ENCODE data around the gene PPP1R16B. TPM values are rescaled to one million over a fixed set of nuclear protein-coding genes. Genes with fewer than 3 reads are reported as not detected.

The PPP1R16B gene
- total RNA-seq, 1 donor: not detected

GRCh38 chr20:38872491-38873049 lies 67.1 kb downstream of the PPP1R16B start:
- Histone ChIP-seq H3K4me3 (ENCODE audit: insufficient read depth, low read length) (no peak overlapping the region), H3K36me3 (ENCODE audit: insufficient read depth, low read length) (no peaks in the 10 kb centered on the region), H3K27ac (ENCODE audit: low read depth, low read length) (no peak overlapping the region), H3K79me2 (ENCODE audit: insufficient read depth, low read length) (no peaks in the 10 kb centered on the region), H3K9me3 (ENCODE audit: low read depth, low read length) (no peaks in the 10 kb centered on the region), H3K27me3 (ENCODE audit: insufficient read depth, low read length) (peaks cover 9% of the 10 kb centered on the region), H3K4me1 (ENCODE audit: insufficient read depth, low read length) (no peaks in the 10 kb centered on the region), H3K4me2 (ENCODE audit: insufficient read depth, low read length) (no peak overlapping the region), H2AFZ (ENCODE audit: low read length) (no peak overlapping the region), H4K20me1 (ENCODE audit: insufficient read depth, low read length) (no peaks in the 10 kb centered on the region)
- DNase-seq (ENCODE audit: insufficient read length, low spot score, missing footprints): no peak
- no peak for TF ChIP-seq CTCF (IDR thresholded peaks at IDR 0.05; ENCODE audit: extremely low read depth, low read depth, low read length)

GRCh38 chr20:38873050-38873581 lies 67.6 kb downstream of the PPP1R16B start:
- Histone ChIP-seq H3K9me3 (ENCODE audit: low read depth, low read length) (no peaks in the 10 kb centered on the region), H3K27me3 (ENCODE audit: insufficient read depth, low read length) (peaks cover 9% of the 10 kb centered on the region), H3K4me2 (ENCODE audit: insufficient read depth, low read length) (no peak overlapping the region), H3K4me1 (ENCODE audit: insufficient read depth, low read length) (no peaks in the 10 kb centered on the region), H3K27ac (ENCODE audit: low read depth, low read length) (no peak overlapping the region), H3K4me3 (ENCODE audit: insufficient read depth, low read length) (no peak overlapping the region), H3K36me3 (ENCODE audit: insufficient read depth, low read length) (no peaks in the 10 kb centered on the region), H2AFZ (ENCODE audit: low read length) (no peak overlapping the region), H4K20me1 (ENCODE audit: insufficient read depth, low read length) (no peaks in the 10 kb centered on the region), H3K79me2 (ENCODE audit: insufficient read depth, low read length) (no peaks in the 10 kb centered on the region)
- no peak for DNase-seq (ENCODE audit: insufficient read length, low spot score, missing footprints)
- no peak for TF ChIP-seq CTCF (IDR thresholded peaks at IDR 0.05; ENCODE audit: extremely low read depth, low read depth, low read length)

GRCh38 chr20:38874460-38875174 lies 69.1 kb downstream of the PPP1R16B start:
- no peak for TF ChIP-seq CTCF (IDR thresholded peaks at IDR 0.05; ENCODE audit: extremely low read depth, low read depth, low read length)
- Histone ChIP-seq H3K36me3 (ENCODE audit: insufficient read depth, low read length) (no peaks in the 10 kb centered on the region), H3K4me2 (ENCODE audit: insufficient read depth, low read length) (no peak overlapping the region), H3K27ac (ENCODE audit: low read depth, low read length) (no peak overlapping the region), H4K20me1 (ENCODE audit: insufficient read depth, low read length) (no peaks in the 10 kb centered on the region), H3K4me3 (ENCODE audit: insufficient read depth, low read length) (no peak overlapping the region), H3K27me3 (ENCODE audit: insufficient read depth, low read length) (peaks cover 9% of the 10 kb centered on the region), H2AFZ (ENCODE audit: low read length) (no peak overlapping the region), H3K79me2 (ENCODE audit: insufficient read depth, low read length) (no peaks in the 10 kb centered on the region), H3K4me1 (ENCODE audit: insufficient read depth, low read length) (no peaks in the 10 kb centered on the region), H3K9me3 (ENCODE audit: low read depth, low read length) (no peaks in the 10 kb centered on the region)
- DNase-seq (ENCODE audit: insufficient read length, low spot score, missing footprints): no peak

Measured in osteoblast (primary cell).